ENCODE measurements around the gene POLR2C.
A peak's percentile ranks its signal among the peaks of the same experiment; 100 is the strongest.

Gene POLR2C

GRCh38 chr16:57519796-57520360 lies 57.4 kb downstream of the POLR2C start:
- H3K36me3 ChIP-seq (replicated peaks; ENCODE audit: low read depth, low read length) = no peaks in the 10 kb centered on the region
- no peak overlapping the region for H3K4me2 ChIP-seq (ENCODE audit: low read length)

More at GRCh38 chr16:57519796-57520360, 57.4 kb downstream of the POLR2C start:
- H3K79me2 ChIP-seq (ENCODE audit: low read length) = no peaks in the 10 kb centered on the region
- H2AFZ ChIP-seq (ENCODE audit: low read depth, low read length) = no peak overlapping the region
- H3K4me1 ChIP-seq (ENCODE audit: low read length) = peaks cover 12% of the 10 kb centered on the region
- no peak overlapping the region for H3K27ac ChIP-seq (ENCODE audit: low read length)
- no peak overlapping the region for H3K9ac ChIP-seq (ENCODE audit: low read length)
- TF ChIP-seq EZH2phosphoT487 (IDR thresholded peaks at IDR 0.05; ENCODE audit: low read depth) = no peak
- TF ChIP-seq, protein P1, sequence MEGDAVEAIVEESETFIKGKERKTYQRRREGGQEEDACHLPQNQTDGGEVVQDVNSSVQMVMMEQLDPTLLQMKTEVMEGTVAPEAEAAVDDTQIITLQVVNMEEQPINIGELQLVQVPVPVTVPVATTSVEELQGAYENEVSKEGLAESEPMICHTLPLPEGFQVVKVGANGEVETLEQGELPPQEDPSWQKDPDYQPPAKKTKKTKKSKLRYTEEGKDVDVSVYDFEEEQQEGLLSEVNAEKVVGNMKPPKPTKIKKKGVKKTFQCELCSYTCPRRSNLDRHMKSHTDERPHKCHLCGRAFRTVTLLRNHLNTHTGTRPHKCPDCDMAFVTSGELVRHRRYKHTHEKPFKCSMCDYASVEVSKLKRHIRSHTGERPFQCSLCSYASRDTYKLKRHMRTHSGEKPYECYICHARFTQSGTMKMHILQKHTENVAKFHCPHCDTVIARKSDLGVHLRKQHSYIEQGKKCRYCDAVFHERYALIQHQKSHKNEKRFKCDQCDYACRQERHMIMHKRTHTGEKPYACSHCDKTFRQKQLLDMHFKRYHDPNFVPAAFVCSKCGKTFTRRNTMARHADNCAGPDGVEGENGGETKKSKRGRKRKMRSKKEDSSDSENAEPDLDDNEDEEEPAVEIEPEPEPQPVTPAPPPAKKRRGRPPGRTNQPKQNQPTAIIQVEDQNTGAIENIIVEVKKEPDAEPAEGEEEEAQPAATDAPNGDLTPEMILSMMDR (IDR thresholded peaks at IDR 0.05; ENCODE audit: low read depth, low read length) = peak; percentile 99
- no peaks in the 10 kb centered on the region for H4K20me1 ChIP-seq (ENCODE audit: insufficient read depth, low read length)
- H3K27me3 ChIP-seq (ENCODE audit: low read depth, low read length) = peaks cover 24% of the 10 kb centered on the region
- H3K9me3 ChIP-seq (ENCODE audit: insufficient read depth, low read length) = no peaks in the 10 kb centered on the region
- no peak overlapping the region for H3K4me3 ChIP-seq (ENCODE audit: low read length)

Measured in OCI-LY3 (cell line).